B cell (primary cell): ENCODE data around the gene COL21A1. TPM values are rescaled to one million over a fixed set of nuclear protein-coding genes. Genes with fewer than 3 reads are reported as not detected.

Experiments
- ATAC-seq: fragments of 200-7000 bp; cut with Tn5 transposase; one replicate; pipeline ENCODE4 v1.10.0; 2021; ENCODE audit warnings: low read depth, mild to moderate bottlenecking, moderate number of reproducible peaks, moderate library complexity
- CTCF ChIA-PET: fragments of 350-600 bp; sonication (Branson Sonifier 250); formaldehyde crosslinking; loops from one replicate; lab custom pipeline; 2021; ENCODE audit warnings: antibody characterized with exemption, inconsistent platforms; lab: Charles Lee
- POLR2A ChIA-PET: fragments of 350-600 bp; sonication (Branson Sonifier 250); formaldehyde crosslinking; loops from one replicate; lab custom pipeline; 2021; ENCODE audit warnings: antibody characterized with exemption; lab: Charles Lee
- DNase-seq: peaks from one replicate; pipeline ENCODE4 v3.0.0; 2013
- H2AFZ ChIP-seq: 2 replicates; pipeline ENCODE4 v1.6.1; 2012; ENCODE audit warnings: mild to moderate bottlenecking, low read depth, low read length; ENCODE audit not compliant: insufficient read depth, poor library complexity, severe bottlenecking
- H3K27ac ChIP-seq, 2 donors: 1 replicate in 1 of 2; 2 replicates in 1 of 2; pipeline ENCODE4 v1.5.1; 2012 to 2013; ENCODE audit warnings: low read length in 2 of 2, mild to moderate bottlenecking in 2 of 2, moderate library complexity in 1 of 2
- H3K27me3 ChIP-seq, 4 experiments: fragments of 200-600 bp in 1 of 4; sonication (generic) in 1 of 4; replicated peaks in 1 of 4; 1 replicate in 2 of 4; 2 replicates in 2 of 4; pipeline versions ENCODE4 v1.6.1 to v1.7.0; 2013 to 2016; ENCODE audit warnings: low read length in 3 of 4, mild to moderate bottlenecking in 2 of 4, mixed read lengths in 1 of 4, moderate library complexity in 1 of 4; ENCODE audit not compliant: insufficient read depth in 4 of 4, control insufficient read depth in 3 of 4; ENCODE audit errors: control extremely low read depth in 1 of 4
- H3K36me3 ChIP-seq, 2 experiments: replicated peaks in 1 of 2; 1 replicate in 1 of 2; 2 replicates in 1 of 2; pipeline versions ENCODE4 v1.6.1 to v1.7.1; 2013; ENCODE audit warnings: low read length in 1 of 2; ENCODE audit not compliant: insufficient read depth in 2 of 2, control insufficient read depth in 1 of 2; ENCODE audit errors: control extremely low read depth in 1 of 2, extremely low read depth in 1 of 2
- H3K4me1 ChIP-seq, 2 donors: fragments of 200-600 bp in 1 of 2; sonication (generic) in 1 of 2; 1 replicate in 1 of 2; 2 replicates in 1 of 2; pipeline versions ENCODE4 v1.5.1 to v1.6.1; 2013 to 2017; ENCODE audit warnings: low read length in 2 of 2; ENCODE audit not compliant: control insufficient read depth in 2 of 2, insufficient read depth in 2 of 2
- H3K4me2 ChIP-seq: replicated peaks from 2 replicates; pipeline ENCODE3; 2012; ENCODE audit warnings: mild to moderate bottlenecking, low read depth, low read length; ENCODE audit not compliant: poor library complexity, severe bottlenecking
- H3K4me3 ChIP-seq, 5 experiments: fragments of 200-600 bp in 1 of 5; sonication (generic) in 1 of 5; 1 replicate in 3 of 5; 2 replicates in 2 of 5; pipeline versions ENCODE4 v1.5.1 to v1.7.0; 2011 to 2016; ENCODE audit warnings: low read length in 4 of 5, mild to moderate bottlenecking in 4 of 5, low read depth in 2 of 5, control low read depth in 1 of 5, moderate library complexity in 1 of 5; ENCODE audit not compliant: insufficient read depth in 1 of 5; ENCODE audit errors: control extremely low read depth in 1 of 5, extremely low read depth in 1 of 5
- H3K79me2 ChIP-seq: fragments of 200-600 bp; sonication (generic); one replicate; pipeline ENCODE4 v1.6.0; 2016; ENCODE audit warnings: low read length; ENCODE audit not compliant: control insufficient read depth, insufficient read depth
- H3K9ac ChIP-seq: fragments of 200-600 bp; sonication (generic); 2 replicates; pipeline ENCODE4 v1.6.1; 2017; ENCODE audit warnings: mild to moderate bottlenecking, low read length, moderate library complexity
- H3K9me3 ChIP-seq, 3 donors: one replicate each; pipeline versions ENCODE4 v1.6.1 to v1.7.1; 2013; ENCODE audit warnings: low read length in 2 of 3; ENCODE audit not compliant: control insufficient read depth in 2 of 3, insufficient read depth in 1 of 3; ENCODE audit errors: control extremely low read depth in 1 of 3
- H4K20me1 ChIP-seq: 2 replicates; pipeline ENCODE4 v1.6.0; 2012; ENCODE audit warnings: mild to moderate bottlenecking, low read length; ENCODE audit not compliant: insufficient read depth, control insufficient read depth, poor library complexity, severe bottlenecking
- H3K27ac Mint-ChIP-seq: one replicate; pipeline ENCODE4 v1.8.0; 2021; ENCODE audit warnings: mixed read lengths
- H3K27me3 Mint-ChIP-seq: one replicate; pipeline ENCODE4 v1.8.0; 2021; ENCODE audit warnings: mixed read lengths
- H3K4me1 Mint-ChIP-seq: one replicate; pipeline ENCODE4 v1.8.0; 2021; ENCODE audit warnings: mixed read lengths
- H3K4me3 Mint-ChIP-seq: one replicate; pipeline ENCODE4 v1.8.0; 2021; ENCODE audit warnings: mixed read lengths
- H3K9me3 Mint-ChIP-seq: one replicate; pipeline ENCODE4 v1.8.0; 2022; ENCODE audit warnings: mixed read lengths; ENCODE audit not compliant: insufficient read depth
- CTCF ChIP-seq: fragments of 200-600 bp; IDR thresholded peaks from one replicate; pipeline ENCODE4 v1.8.0; 2022; ENCODE audit warnings: antibody characterized with exemption, mild to moderate bottlenecking
- EZH2 ChIP-seq: IDR thresholded peaks from 2 replicates; pipeline ENCODE4 v1.6.1; 2012; ENCODE audit warnings: borderline replicate concordance, low read depth, mild to moderate bottlenecking, moderate library complexity, low read length; ENCODE audit not compliant: insufficient read depth, poor library complexity, severe bottlenecking
- WGBS: methylation state at CpG from one replicate; pipeline ENCODE4 v1.1.5; 2013; ENCODE audit warnings: missing lambda C conversion rate; ENCODE audit not compliant: insufficient coverage; 5-methylcytosine and 5-hydroxymethylcytosine counted together
- intact Hi-C: fragments of 100-400 bp; cut with micrococcal nuclease; formaldehyde crosslinking; loops from one replicate; pipeline ENCODE4 v1.10.0; 2022
- polyA plus RNA-seq: library from polyadenylated mRNA; depleted of rRNA; stranded (reverse); fragments of >200 nt; gene quantifications from 2 replicates; pipeline ENCODE4 v1.2.3, GENCODE V29; 2012
- total RNA-seq, 2 donors: library from RNA; stranded (reverse); fragments of 120-200 nt in 1 of 2; gene quantifications; 1 replicate in 1 of 2; 2 replicates in 1 of 2; pipeline versions ENCODE4 v1.2.3 to v1.2.4, GENCODE V29; 2013 to 2022

COL21A1 gene
- total and polyA plus RNA-seq, 2 donors (not counting 1 experiment from before 2014, with no cell fraction given): not detected

- DNase-seq: no peak
- no peak overlapping the region for H3K4me3 ChIP-seq
- no peak overlapping the region for H3K4me2 ChIP-seq
- no peaks in the 10 kb centered on the region for H3K27me3 ChIP-seq
- no peak overlapping the region for H3K9ac ChIP-seq
- H3K36me3 ChIP-seq: no peaks in the 10 kb centered on the region
- H3K4me3 Mint-ChIP-seq: no peak overlapping the region
- WGBS: no CpG with 5 or more reads among the region's 1 CpG
- no peak for TF ChIP-seq EZH2
- no peak for ATAC-seq
- H3K27ac Mint-ChIP-seq: no peak overlapping the region
- H4K20me1 ChIP-seq: no peaks in the 10 kb centered on the region
- H3K4me1 ChIP-seq: no peaks in the 10 kb centered on the region
- H3K9me3 Mint-ChIP-seq: no peaks in the 10 kb centered on the region
- H3K27me3 Mint-ChIP-seq: no peaks in the 10 kb centered on the region
- POLR2A ChIA-PET: no interaction called here
- H3K27ac ChIP-seq: no peak overlapping the region
- intact Hi-C loops: no loop called here
- no peaks in the 10 kb centered on the region for H3K4me1 Mint-ChIP-seq
- no peak overlapping the region for H2AFZ ChIP-seq
- CTCF ChIA-PET: interaction anchor here (0.7 kb wide), 1 partner anchor 322 kb away, joined by 3 read pairs; no protein-coding TSS in a partner anchor
- H3K79me2 ChIP-seq: no peaks in the 10 kb centered on the region
- no peaks in the 10 kb centered on the region for H3K9me3 ChIP-seq
Measured at GRCh38 chr6:56036916-56037600, 210.3 kb downstream of the COL21A1 start.

- Mint-ChIP-seq H3K9me3 (no peaks in the 10 kb centered on the region), H3K4me3 (no peak overlapping the region), H3K4me1 (no peaks in the 10 kb centered on the region), H3K27me3 (no peaks in the 10 kb centered on the region), H3K27ac (no peak overlapping the region)
- intact Hi-C loops: no loop called here
- no peaks in the 10 kb centered on the region for H4K20me1 ChIP-seq
- H3K9me3 ChIP-seq: no peaks in the 10 kb centered on the region
- no peak overlapping the region for H3K4me3 ChIP-seq
- POLR2A ChIA-PET: no interaction called here
- 73% methylated on average over 2 of the region's 2 CpGs for WGBS
- no peak for ATAC-seq
- no peaks in the 10 kb centered on the region for H3K36me3 ChIP-seq
- no peak overlapping the region for H3K9ac ChIP-seq
- H3K27me3 ChIP-seq: no peaks in the 10 kb centered on the region
- no peak overlapping the region for H2AFZ ChIP-seq
- TF ChIP-seq CTCF: no peak
- no peak for TF ChIP-seq EZH2
- H3K4me1 ChIP-seq: no peaks in the 10 kb centered on the region
- DNase-seq: no peak
- H3K79me2 ChIP-seq: no peaks in the 10 kb centered on the region
- no peak overlapping the region for H3K4me2 ChIP-seq
- H3K27ac ChIP-seq: no peak overlapping the region
- CTCF ChIA-PET: no interaction called here
Measured at GRCh38 chr6:56033401-56033800, 214.0 kb downstream of the COL21A1 start.
